Stimulated activated naive CD4-positive, alpha-beta T cell treated with Interleukin-2 at 50 U/mL for 16 hours (primary cell): Measurements from ENCODE around the gene CACNA1B.
"Not testable (repeated sequence)": the region's sequence is repeated elsewhere in the genome, so short reads cannot be mapped to it uniquely, and the experiment has no call there.

Experiments
- DNase-seq: peaks from one replicate; lab custom pipeline; 2025; lab: John Stamatoyannopoulos, UW

The CACNA1B gene

DNA sequence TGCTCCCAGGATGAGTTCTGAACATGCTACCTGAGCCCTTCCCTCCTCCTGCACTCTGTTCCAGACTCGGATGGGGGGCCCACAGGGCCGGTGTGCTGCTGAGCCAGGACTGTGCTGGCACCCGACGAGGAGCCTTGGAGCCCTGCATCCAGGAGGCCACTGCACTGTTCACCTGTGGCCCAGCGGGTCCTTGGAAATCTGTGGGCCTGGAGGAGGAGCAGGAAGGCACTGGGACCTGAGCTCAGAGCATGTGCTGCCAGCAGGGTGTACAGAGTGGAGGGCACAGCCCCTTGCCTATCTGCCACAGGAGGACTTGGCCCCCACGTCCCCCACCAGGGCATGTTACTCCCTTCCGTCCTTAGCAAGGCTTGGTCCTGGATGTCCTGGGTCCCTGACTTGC, 265.9 kb downstream of the CACNA1B start:
- not testable (repeated sequence) for DNase-seq

DNA sequence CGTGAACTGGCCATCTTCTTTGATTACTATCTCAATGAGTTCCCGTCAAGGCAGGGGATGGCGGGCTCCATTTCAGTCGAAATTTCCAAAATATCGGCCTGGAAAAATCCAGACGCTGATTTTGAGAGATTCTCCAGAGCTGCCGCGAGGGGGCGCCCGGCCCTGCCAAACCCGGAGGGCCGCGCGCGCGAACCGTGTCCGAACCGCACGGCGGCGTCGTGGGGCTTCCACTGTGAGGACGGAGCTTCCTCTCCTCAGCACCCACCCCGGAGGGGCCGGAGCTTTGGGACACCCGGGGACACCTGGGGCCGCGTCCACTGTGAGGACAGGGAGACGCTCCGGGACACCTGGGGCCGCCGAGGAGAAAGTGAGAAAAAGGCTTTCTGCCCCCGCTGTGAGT, 270.0 kb downstream of the CACNA1B start:
- DNase-seq = not testable (repeated sequence)

DNA sequence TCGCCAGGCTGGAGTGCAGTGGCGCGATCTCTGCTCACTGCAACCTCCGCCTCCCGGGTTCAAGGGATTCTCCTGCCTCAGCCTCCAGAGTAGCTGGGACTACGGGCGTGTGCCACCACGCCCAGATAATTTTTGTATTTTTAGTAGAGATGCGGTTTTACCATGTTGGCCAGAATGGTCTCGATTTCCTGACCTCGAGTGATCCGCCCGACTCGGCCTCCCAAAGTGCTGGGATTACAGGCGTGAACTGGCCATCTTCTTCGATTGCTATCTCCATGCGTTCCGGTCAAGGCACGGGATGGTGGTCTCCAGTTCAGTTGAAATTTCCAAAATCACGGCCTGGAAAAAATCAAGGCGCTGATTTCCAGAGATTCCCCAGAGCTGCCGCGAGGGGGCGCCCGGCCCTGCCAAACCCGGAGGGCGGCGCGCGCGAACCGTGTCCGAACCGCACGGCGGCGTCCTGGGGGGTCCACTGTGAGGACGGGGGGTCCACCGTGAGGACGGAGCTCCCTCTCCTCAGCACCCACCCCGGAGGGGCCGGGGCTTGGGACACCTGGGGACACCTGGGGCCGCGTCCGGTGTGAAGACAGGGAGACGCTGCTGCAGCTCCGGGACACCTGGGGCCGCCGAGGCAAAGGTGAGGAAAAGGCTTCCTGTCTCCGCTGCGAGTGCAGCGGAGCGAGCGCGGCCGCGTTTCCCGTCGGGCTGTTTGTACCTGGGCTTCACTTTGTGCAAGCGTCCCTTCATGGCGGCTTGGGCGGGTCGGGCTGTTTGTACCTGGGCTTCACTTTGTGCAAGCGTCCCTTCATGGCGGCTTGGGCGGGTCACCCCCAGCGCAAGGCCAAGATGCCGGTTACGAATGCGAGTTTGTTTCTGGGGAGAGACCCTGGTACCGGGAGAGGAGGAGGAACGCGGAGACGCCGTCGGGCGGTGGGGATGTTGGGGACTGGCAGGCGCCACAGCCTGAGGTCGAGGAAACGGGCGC, 272.4 kb downstream of the CACNA1B start:
- DNase-seq = not testable (repeated sequence)

DNA sequence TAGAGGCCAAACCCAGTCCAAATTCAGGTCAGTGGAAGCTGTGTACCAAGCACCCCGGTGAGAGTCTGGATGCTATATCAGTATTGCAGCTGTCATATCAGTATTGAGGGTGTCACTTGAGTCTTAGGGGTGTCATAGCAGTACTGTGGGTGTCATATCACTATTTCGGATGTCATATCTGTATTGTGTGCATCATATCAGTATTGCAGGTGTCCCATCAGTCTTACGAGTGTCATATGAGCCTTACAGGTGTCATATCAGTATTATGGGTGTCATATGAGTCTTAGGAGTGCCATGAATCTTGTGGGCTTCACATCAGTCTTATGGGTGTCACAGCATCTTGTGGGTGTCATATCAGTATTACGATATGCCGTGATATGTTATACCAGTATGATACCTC, 278.2 kb downstream of the CACNA1B start:
- not testable (repeated sequence) for DNase-seq

DNA sequence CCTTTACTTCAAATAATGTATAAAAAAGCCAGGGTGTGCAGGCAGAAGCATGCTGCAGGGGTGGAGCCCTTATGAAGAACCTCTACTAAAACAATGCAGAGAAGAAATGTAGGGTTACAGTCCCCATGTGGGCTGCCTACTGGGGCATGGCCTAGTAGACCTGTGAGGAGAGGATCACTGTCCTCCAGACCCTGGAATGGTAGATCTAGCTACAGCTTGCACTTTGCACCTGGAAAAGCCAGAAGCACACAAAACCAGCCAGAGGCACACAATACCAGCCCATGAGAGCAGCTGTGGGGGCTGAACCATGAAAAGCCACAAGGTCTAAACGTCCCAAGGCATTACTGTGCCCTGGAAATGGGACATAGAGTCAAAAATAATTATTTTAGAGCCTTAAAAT, 289.2 kb downstream of the CACNA1B start:
- not testable (repeated sequence) for DNase-seq
